GM12872 (cell line): Measurements from ENCODE around the gene ZNF423.

Experiments used
- TF ChIP-seq, protein P1 (sequence below): IDR thresholded peaks from 3 replicates; pipeline ENCODE4 v1.5.1; 2011; ENCODE audit warnings: low read depth, mild to moderate bottlenecking, low read length, moderate library complexity; ENCODE audit not compliant: insufficient read depth

The ZNF423 gene

DNA sequence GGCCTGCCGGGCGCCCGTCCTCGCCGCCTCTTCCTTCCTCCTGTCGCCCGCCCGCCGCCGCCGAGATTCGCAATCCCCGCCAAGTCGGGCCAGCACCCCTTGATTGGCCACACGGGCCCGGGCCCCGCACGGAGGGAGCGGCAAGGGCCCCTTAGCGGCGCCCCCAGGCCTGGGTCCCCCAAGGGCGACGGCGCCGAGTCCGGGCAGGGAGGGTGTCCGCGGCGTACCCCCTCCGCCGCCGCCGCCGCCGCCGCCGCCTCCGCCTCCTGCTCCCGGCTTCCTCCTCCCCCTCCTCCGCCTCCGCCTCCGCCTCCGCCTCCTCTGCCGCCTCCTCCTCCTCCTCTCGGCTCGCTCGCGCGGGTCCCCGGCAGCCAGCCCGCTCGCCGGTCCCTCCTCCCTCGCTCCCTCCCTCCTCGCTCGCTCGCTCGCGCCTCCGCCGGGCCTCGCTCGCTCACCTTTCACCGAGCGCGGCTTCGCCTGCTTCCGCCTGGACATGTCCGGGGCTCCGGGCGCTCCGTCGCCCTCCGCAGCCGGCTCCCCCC is 561 bp downstream of the ZNF423 start:
- TF ChIP-seq, protein P1, sequence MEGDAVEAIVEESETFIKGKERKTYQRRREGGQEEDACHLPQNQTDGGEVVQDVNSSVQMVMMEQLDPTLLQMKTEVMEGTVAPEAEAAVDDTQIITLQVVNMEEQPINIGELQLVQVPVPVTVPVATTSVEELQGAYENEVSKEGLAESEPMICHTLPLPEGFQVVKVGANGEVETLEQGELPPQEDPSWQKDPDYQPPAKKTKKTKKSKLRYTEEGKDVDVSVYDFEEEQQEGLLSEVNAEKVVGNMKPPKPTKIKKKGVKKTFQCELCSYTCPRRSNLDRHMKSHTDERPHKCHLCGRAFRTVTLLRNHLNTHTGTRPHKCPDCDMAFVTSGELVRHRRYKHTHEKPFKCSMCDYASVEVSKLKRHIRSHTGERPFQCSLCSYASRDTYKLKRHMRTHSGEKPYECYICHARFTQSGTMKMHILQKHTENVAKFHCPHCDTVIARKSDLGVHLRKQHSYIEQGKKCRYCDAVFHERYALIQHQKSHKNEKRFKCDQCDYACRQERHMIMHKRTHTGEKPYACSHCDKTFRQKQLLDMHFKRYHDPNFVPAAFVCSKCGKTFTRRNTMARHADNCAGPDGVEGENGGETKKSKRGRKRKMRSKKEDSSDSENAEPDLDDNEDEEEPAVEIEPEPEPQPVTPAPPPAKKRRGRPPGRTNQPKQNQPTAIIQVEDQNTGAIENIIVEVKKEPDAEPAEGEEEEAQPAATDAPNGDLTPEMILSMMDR, result no peak

DNA sequence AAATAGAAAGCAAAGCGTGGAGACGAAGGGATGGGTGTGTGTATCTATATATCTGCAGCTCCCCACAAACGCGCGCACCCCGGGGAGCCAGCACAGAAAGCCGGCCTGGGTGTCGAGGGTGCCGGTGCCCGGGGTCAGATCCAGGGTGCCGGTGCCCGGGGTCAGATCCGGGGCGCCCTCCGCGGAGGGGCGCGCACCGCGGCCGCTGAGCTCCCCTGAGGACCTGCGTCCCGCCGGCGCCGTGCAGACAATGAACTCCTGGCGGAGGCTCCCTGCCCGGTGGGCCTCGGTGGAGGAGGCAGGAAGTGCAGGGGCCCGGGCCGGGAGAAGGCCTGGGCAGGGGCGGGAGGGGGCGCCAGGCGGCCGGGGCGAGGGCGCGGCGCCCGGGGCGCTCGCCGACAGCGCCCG is 1.1 kb downstream of the ZNF423 start:
- TF ChIP-seq, protein P1, result no peak

DNA sequence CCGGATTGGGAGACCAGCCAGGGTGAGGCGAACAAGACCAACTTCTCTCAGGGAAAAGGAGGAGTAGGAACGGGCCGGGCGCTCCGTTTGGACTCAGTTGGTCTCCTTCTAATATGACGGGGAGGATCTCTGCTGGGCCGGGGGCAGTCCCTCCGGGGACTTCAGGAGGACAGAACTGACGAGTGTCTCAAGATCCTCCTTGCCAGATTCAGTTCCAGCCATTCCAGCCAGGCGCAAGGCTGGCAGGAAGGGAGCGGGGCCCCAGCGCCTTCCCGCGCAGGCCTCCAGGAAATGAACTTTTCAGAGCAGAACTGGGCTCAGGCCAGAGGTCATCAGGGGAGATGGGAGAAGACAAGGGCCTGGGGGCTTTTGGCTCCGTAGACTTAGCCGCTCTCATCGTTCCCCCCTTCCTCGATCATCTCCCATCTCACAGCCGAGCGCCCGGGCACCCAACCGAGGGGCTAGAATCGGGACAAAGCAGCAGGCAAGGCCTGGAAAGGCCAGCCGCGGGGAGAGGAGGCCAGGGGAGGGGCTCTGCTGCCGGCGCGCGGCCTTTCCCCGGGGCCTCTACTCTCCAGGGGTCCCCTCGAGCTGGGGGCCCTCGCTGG is 1.6 kb downstream of the ZNF423 start:
- TF ChIP-seq, protein P1, result no peak

DNA sequence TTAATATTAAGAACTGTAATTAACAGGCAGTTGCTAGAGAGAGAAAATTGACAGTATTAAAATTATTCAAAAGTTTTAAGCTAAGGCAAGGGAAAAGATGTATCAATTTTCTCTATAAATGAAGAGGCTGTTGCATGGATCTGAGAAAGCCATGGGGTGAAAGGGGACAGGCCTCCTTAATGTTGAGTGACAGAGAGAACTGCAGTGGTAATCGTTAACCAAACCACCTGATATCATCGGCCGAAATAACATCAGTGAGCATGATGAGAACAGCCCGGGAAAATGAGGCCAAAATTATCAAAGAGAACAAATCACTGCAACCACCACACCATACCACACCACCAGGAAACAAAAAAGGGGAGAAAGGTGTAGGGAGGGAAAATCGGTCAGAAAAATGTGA is 3.6 kb downstream of the ZNF423 start:
- TF ChIP-seq, protein P1, result no peak

DNA sequence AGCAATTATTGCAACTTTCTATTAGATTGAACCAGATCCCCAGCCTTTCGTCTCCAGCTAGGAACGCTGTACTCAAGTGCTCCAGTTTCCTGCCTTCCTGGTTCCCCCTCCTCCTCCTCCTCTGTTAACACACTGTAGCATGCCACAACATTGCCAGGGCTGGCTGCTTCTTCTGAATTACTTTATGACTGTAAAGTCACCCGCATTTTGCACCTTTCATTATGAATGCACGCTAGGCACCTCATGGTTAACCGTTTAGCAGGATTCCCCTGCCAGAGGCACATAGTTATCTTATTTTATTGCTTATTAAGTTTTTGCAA is 4.5 kb downstream of the ZNF423 start:
- TF ChIP-seq, protein P1, result no peak

DNA sequence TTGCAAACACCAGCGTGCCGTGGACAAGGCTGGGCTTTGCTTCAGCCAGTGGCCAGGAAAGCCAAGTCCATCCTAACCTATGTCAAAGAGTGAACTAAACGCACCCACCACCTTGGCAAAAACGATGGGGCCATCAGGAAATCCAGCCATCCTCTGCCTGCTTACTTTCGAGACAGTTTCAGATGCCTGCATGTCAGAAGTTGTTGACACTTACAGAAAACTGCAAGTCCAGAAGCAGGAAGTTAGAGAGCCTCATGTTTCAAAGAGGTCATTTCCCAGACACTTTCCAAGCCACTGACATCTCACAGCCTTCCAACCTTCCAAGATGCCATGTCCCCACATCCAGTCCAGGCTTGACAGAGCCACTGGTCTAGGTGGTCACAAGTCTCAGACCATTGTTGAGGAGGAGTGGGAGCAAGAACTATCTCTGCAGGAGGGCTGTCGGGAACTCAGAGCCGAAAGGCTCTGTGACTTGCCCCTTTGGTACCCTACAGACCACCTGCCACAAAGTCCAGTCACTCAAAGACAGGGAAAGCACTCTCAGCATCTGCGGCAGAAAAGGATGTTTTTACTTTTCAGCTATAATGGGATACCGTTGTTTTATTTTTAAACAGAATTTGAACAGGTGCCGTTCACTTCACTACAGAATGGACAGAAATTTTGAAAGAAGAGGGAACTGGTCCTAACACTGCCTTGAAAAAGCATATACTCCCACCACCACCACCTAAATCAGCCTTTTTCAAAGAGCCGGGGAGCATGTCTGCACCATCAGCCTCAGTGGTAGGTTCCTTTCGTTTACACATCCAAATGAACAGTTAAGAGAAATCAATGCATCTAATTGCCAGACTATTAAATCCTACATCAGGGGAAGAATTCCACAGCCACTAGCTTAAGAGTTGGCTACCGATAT is 5.1 kb downstream of the ZNF423 start:
- TF ChIP-seq, protein P1, result no peak

DNA sequence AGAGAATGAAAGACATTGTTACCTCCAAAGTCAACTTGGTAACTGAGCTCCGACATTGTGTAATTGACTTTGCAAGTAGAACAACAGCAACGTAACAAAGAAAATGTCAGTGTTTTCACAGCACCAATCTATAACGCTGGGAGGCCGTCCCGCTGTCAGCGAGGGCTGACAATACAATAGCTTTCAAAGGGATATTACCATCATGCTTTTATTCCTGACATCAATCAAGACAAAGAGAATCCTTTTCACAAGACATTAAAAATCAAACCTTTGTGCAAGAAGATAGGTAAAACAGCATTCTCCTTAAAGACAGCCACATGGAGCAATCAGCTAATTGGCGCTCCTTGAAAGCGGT is 6.2 kb downstream of the ZNF423 start:
- TF ChIP-seq, protein P1, result no peak
